Activated CD8-positive, alpha-beta T cell treated with anti-CD3 and anti-CD28 coated beads for 36 hours (primary cell): ENCODE measurements around the gene UQCRC1. TPM values are rescaled to one million over a fixed set of nuclear protein-coding genes. Genes with fewer than 3 reads are reported as not detected.

Experiments used
- ATAC-seq: fragments of 200-7000 bp; cut with Tn5 transposase; one replicate; pipeline ENCODE4 v1.10.0; 2021; ENCODE audit warnings: mild to moderate bottlenecking, moderate library complexity
- CTCF ChIA-PET: fragments of 350-600 bp; sonication (Branson Sonifier 250); formaldehyde crosslinking; loops from one replicate; lab custom pipeline; 2021; ENCODE audit warnings: antibody characterized with exemption; lab: Charles Lee
- POLR2A ChIA-PET: fragments of 350-600 bp; sonication (Branson Sonifier 250); formaldehyde crosslinking; loops from one replicate; lab custom pipeline; 2021; ENCODE audit warnings: antibody characterized with exemption; lab: Charles Lee
- DNase-seq: peaks from one replicate; pipeline ENCODE4 v3.0.0-alpha.2; 2020
- H3K27ac Mint-ChIP-seq: one replicate; pipeline ENCODE4 v1.8.0; 2021; ENCODE audit warnings: mild to moderate bottlenecking, mixed read lengths
- H3K27me3 Mint-ChIP-seq: one replicate; pipeline ENCODE4 v1.8.0; 2021; ENCODE audit warnings: mixed read lengths
- H3K36me3 Mint-ChIP-seq: one replicate; pipeline ENCODE4 v1.8.0; 2021; ENCODE audit warnings: low read depth, mixed read lengths
- H3K4me1 Mint-ChIP-seq: one replicate; pipeline ENCODE4 v1.8.0; 2021; ENCODE audit warnings: low read depth, mixed read lengths
- H3K4me3 Mint-ChIP-seq: one replicate; pipeline ENCODE4 v1.8.0; 2021; ENCODE audit warnings: mild to moderate bottlenecking, moderate library complexity, mixed read lengths
- H3K9me3 Mint-ChIP-seq: one replicate; pipeline ENCODE4 v1.8.0; 2021; ENCODE audit warnings: mixed read lengths
- CTCF ChIP-seq: fragments of 200-600 bp; IDR thresholded peaks from one replicate; pipeline ENCODE4 v1.8.0; 2022; ENCODE audit warnings: antibody characterized with exemption, mild to moderate bottlenecking
- intact Hi-C: fragments of 100-400 bp; cut with micrococcal nuclease; formaldehyde crosslinking; loops from one replicate; pipeline ENCODE4 v1.10.0; 2022
- total RNA-seq, 2 experiments: library from RNA; stranded (reverse); gene quantifications; one replicate each; pipeline ENCODE4 v1.2.3, GENCODE V29; 2021

UQCRC1 gene
- total RNA-seq, 2 experiments from 2014 or later, result 240 to 256 TPM

GRCh38 chr3:48631516-48632448 is 22.3 kb upstream of the UQCRC1 start:
- H3K4me3 Mint-ChIP-seq, result no peak overlapping the region
- intact Hi-C loops, result no loop called here
- POLR2A ChIA-PET, result interaction anchor here (1.0 kb wide), 1 partner anchor 19 kb away, joined by 3 read pairs; no protein-coding TSS in a partner anchor
- no peak overlapping the region for H3K27ac Mint-ChIP-seq
- TF ChIP-seq CTCF, result no peak
- CTCF ChIA-PET, result no interaction called here
- H3K36me3 Mint-ChIP-seq, result peaks cover 10% of the 10 kb centered on the region
- ATAC-seq (no peak), DNase-seq (no peak)
- H3K9me3 Mint-ChIP-seq, result no peaks in the 10 kb centered on the region
- H3K4me1 Mint-ChIP-seq, result peaks cover 15% of the 10 kb centered on the region
- no peaks in the 10 kb centered on the region for H3K27me3 Mint-ChIP-seq

- Mint-ChIP-seq H3K9me3 (no peaks in the 10 kb centered on the region), H3K27me3 (no peaks in the 10 kb centered on the region), H3K27ac (no peak overlapping the region), H3K4me3 (no peak overlapping the region), H3K36me3 (peaks cover 12% of the 10 kb centered on the region), H3K4me1 (peaks cover 8% of the 10 kb centered on the region)
- intact Hi-C loops, result no loop called here
- DNase-seq, result no peak
- ChIA-PET POLR2A (no interaction called here), CTCF (no interaction called here)
- no peak for TF ChIP-seq CTCF
- ATAC-seq, result no peak
These were observed 21.4 kb upstream of the UQCRC1 start for GRCh38 chr3:48630833-48631232.

GRCh38 chr3:48630407-48630806 is 21.0 kb upstream of the UQCRC1 start:
- CTCF ChIA-PET, result no interaction called here
- Mint-ChIP-seq H3K9me3 (no peaks in the 10 kb centered on the region), H3K36me3 (peaks cover 12% of the 10 kb centered on the region), H3K27me3 (no peaks in the 10 kb centered on the region), H3K4me1 (peaks cover 8% of the 10 kb centered on the region), H3K27ac (no peak overlapping the region), H3K4me3 (no peak overlapping the region)
- no peak for ATAC-seq
- DNase-seq, result no peak
- TF ChIP-seq CTCF, result no peak
- intact Hi-C loops, result no loop called here
- POLR2A ChIA-PET, result interaction anchor here (0.9 to 1.4 kb wide), 2 partner anchors 9 to 11 kb away, joined by 3 to 6 read pairs; no protein-coding TSS in a partner anchor

- peaks cover 12% of the 10 kb centered on the region for H3K36me3 Mint-ChIP-seq
- H3K4me1 Mint-ChIP-seq, result peaks cover 8% of the 10 kb centered on the region
- intact Hi-C loops, result no loop called here
- ChIA-PET POLR2A (interaction anchor here (0.9 to 1.4 kb wide), 2 partner anchors 9 to 11 kb away, joined by 3 to 6 read pairs; no protein-coding TSS in a partner anchor), CTCF (no interaction called here)
- no peak overlapping the region for H3K27ac Mint-ChIP-seq
- no peak overlapping the region for H3K4me3 Mint-ChIP-seq
- H3K9me3 Mint-ChIP-seq, result no peaks in the 10 kb centered on the region
- DNase-seq, result no peak
- no peak for ATAC-seq
- TF ChIP-seq CTCF, result no peak
- H3K27me3 Mint-ChIP-seq, result no peaks in the 10 kb centered on the region
These were observed 20.4 kb upstream of the UQCRC1 start for GRCh38 chr3:48629894-48630293.
